Measurements from ENCODE around the gene PRKN. TPM values are rescaled to one million over a fixed set of nuclear protein-coding genes. Genes with fewer than 3 reads are reported as not detected.

PRKN gene
- total RNA-seq, 1 experiment from 2014 or later, result 2.0 TPM

DNA sequence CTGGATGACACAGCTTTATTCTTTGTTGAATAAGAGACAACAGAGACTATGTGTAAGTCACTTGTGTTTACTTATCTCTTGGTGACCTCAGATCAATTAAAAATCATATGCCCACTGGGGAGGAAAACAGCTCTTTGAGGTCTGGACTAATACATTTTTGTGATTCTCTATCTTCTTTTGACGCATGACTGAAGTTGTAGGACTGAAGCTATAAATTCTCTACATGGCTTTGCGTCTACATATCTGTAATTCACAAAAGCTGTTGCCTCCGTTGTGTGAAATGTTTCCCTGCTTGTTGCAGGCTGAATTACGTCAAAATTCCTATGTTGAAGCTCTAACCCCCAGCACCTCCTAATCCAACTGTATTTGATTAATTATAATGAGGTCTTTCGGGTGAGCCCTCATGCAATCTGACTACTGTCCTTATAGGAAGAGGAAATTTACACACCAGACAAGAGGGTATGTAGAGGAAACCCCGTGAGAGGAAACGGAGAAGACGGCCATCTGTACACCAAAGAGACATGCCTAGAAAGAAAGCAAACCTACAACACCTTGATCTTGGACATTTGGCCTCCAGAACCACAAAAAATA lies 481.6 kb downstream of the PRKN start:
- no peak overlapping the region for H4K5ac ChIP-seq (ENCODE audit: insufficient read length, low read depth, low read length)
- no peak for DNase-seq
- no peaks in the 10 kb centered on the region for H3K79me2 ChIP-seq (ENCODE audit: insufficient read depth, low read length)
- H4K20me1 ChIP-seq (ENCODE audit: control insufficient read depth, insufficient read depth, insufficient read length), result no peaks in the 10 kb centered on the region
- no peak overlapping the region for H3K9ac ChIP-seq (ENCODE audit: extremely low read depth, insufficient read length, low read length)
- H3K4ac ChIP-seq (ENCODE audit: low read depth, low read length), result no peak overlapping the region
- no peak overlapping the region for H2BK15ac ChIP-seq (ENCODE audit: low read depth, low read length)
- no peak overlapping the region for H2BK120ac ChIP-seq (ENCODE audit: low read depth, low read length, poor library complexity, severe bottlenecking)
- no peak overlapping the region for H2BK12ac ChIP-seq (ENCODE audit: insufficient read length, low read depth, low read length)
- no peak overlapping the region for H3K27ac ChIP-seq (ENCODE audit: insufficient read length, low read depth, low read length)
- no peaks in the 10 kb centered on the region for H3K4me1 ChIP-seq (ENCODE audit: insufficient read depth, low read length)
- H3K18ac ChIP-seq (ENCODE audit: insufficient read length, low read depth, low read length), result no peak overlapping the region
- no CpG with 5 or more reads among the region's 8 CpGs for WGBS (ENCODE audit: extremely low coverage, insufficient read length, low lambda C conversion rate)
- H3K14ac ChIP-seq (ENCODE audit: insufficient read depth, low read length), result no peak overlapping the region
- H3T11ph ChIP-seq (ENCODE audit: low read length), result no peak overlapping the region
- no peaks in the 10 kb centered on the region for H3K79me1 ChIP-seq (ENCODE audit: insufficient read depth, low read depth, low read length, poor library complexity, severe bottlenecking)
- Mint-ChIP-seq H3K4me1 (no peaks in the 10 kb centered on the region), H3K4me3 (no peak overlapping the region), H3K9me3 (no peaks in the 10 kb centered on the region), H3K27ac (no peak overlapping the region), H3K36me3 (ENCODE audit: insufficient read depth in 1 of 3, low read depth in 3 of 3) (no peaks in the 10 kb centered on the region), H3K27me3 (ENCODE audit: low read depth) (no peaks in the 10 kb centered on the region)
- peak overlapping the region; percentile 50 for H3K56ac ChIP-seq (ENCODE audit: insufficient read length, low read depth, low read length)
- H3K27me3 ChIP-seq (ENCODE audit: insufficient read depth, low read length), result no peaks in the 10 kb centered on the region
- no peak overlapping the region for H3K23ac ChIP-seq (ENCODE audit: insufficient read length, low read depth, low read length)
- no peak overlapping the region for H2AK5ac ChIP-seq (ENCODE audit: insufficient read length, low read length)
- H4K91ac ChIP-seq (ENCODE audit: insufficient read length, low read depth, low read length), result no peak overlapping the region
- no peak overlapping the region for H2BK5ac ChIP-seq (ENCODE audit: insufficient read length, low read length)
- no peak overlapping the region for H2AFZ ChIP-seq (ENCODE audit: low read length)
- H2BK20ac ChIP-seq (ENCODE audit: low read depth, low read length, poor library complexity, severe bottlenecking), result no peak overlapping the region
- no peaks in the 10 kb centered on the region for H3K23me2 ChIP-seq (ENCODE audit: insufficient read length, low read depth, low read length, poor library complexity, severe bottlenecking)
- no peak overlapping the region for H3K4me2 ChIP-seq (ENCODE audit: insufficient read depth, insufficient read length, low read length)
- no peak overlapping the region for H4K8ac ChIP-seq (replicated peaks; ENCODE audit: insufficient read length, low read depth, low read length)
- no peaks in the 10 kb centered on the region for H3K9me3 ChIP-seq (ENCODE audit: control insufficient read depth, low read depth, low read length)
- TF ChIP-seq, protein P1, sequence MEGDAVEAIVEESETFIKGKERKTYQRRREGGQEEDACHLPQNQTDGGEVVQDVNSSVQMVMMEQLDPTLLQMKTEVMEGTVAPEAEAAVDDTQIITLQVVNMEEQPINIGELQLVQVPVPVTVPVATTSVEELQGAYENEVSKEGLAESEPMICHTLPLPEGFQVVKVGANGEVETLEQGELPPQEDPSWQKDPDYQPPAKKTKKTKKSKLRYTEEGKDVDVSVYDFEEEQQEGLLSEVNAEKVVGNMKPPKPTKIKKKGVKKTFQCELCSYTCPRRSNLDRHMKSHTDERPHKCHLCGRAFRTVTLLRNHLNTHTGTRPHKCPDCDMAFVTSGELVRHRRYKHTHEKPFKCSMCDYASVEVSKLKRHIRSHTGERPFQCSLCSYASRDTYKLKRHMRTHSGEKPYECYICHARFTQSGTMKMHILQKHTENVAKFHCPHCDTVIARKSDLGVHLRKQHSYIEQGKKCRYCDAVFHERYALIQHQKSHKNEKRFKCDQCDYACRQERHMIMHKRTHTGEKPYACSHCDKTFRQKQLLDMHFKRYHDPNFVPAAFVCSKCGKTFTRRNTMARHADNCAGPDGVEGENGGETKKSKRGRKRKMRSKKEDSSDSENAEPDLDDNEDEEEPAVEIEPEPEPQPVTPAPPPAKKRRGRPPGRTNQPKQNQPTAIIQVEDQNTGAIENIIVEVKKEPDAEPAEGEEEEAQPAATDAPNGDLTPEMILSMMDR (conservative IDR thresholded peaks at IDR 0.05), result no peak
